Activated CD4-positive, alpha-beta memory T cell treated with anti-CD3 and anti-CD28 coated beads for 36 hours (primary cell): ENCODE results near the gene SFMBT1. TPM values are rescaled to one million over a fixed set of nuclear protein-coding genes. Genes with fewer than 3 reads are reported as not detected.
"Not testable (repeated sequence)": the region's sequence is repeated elsewhere in the genome, so short reads cannot be mapped to it uniquely, and the experiment has no call there.

Source experiments
- CTCF ChIA-PET: fragments of 350-600 bp; sonication (Branson Sonifier 250); formaldehyde crosslinking; loops from one replicate; lab custom pipeline; 2021; ENCODE audit warnings: antibody characterized with exemption, inconsistent platforms; lab: Charles Lee
- POLR2A ChIA-PET: fragments of 350-600 bp; sonication (Branson Sonifier 250); formaldehyde crosslinking; loops from one replicate; lab custom pipeline; 2021; ENCODE audit warnings: antibody characterized with exemption; lab: Charles Lee
- DNase-seq: peaks from one replicate; pipeline ENCODE4 v3.0.0-alpha.2; 2020
- H3K27ac Mint-ChIP-seq: one replicate; pipeline ENCODE4 v1.8.0; 2021; ENCODE audit warnings: mixed read lengths
- H3K27me3 Mint-ChIP-seq: one replicate; pipeline ENCODE4 v1.8.0; 2021; ENCODE audit warnings: mixed read lengths
- H3K36me3 Mint-ChIP-seq: one replicate; pipeline ENCODE4 v1.8.0; 2021; ENCODE audit warnings: mixed read lengths
- H3K4me1 Mint-ChIP-seq: one replicate; pipeline ENCODE4 v1.8.0; 2021; ENCODE audit warnings: low read depth, mixed read lengths
- H3K4me3 Mint-ChIP-seq: one replicate; pipeline ENCODE4 v1.8.0; 2021; ENCODE audit warnings: mild to moderate bottlenecking, mixed read lengths
- H3K9me3 Mint-ChIP-seq: one replicate; pipeline ENCODE4 v1.8.0; 2021; ENCODE audit warnings: mixed read lengths
- intact Hi-C: fragments of 100-400 bp; cut with micrococcal nuclease; formaldehyde crosslinking; loops from one replicate; pipeline ENCODE4 v1.15.1; 2023
- total RNA-seq, 2 experiments: library from RNA; stranded (reverse); gene quantifications; one replicate each; pipeline ENCODE4 v1.2.3, GENCODE V29; 2021

The SFMBT1 gene
- total RNA-seq, 2 experiments from 2014 or later: 22.1 to 22.8 TPM

- H3K9me3 Mint-ChIP-seq: no peaks in the 10 kb centered on the region
- peaks cover 12% of the 10 kb centered on the region for H3K4me1 Mint-ChIP-seq
- DNase-seq: no peak
- intact Hi-C loops: loop anchor here (1.0 to 2.0 kb wide), 4 partner anchors 29 to 330 kb away; no protein-coding TSS in a partner anchor
- ChIA-PET POLR2A (no interaction called here), CTCF (interaction anchor here (0.5 to 2.3 kb wide), 15 partner anchors 9 to 451 kb away, joined by 3 to 11 read pairs (median 4); no protein-coding TSS in a partner anchor)
- H3K27ac Mint-ChIP-seq: peak overlapping the region; percentile 85
- no peak overlapping the region for H3K4me3 Mint-ChIP-seq
- no peaks in the 10 kb centered on the region for H3K36me3 Mint-ChIP-seq
- no peaks in the 10 kb centered on the region for H3K27me3 Mint-ChIP-seq
These were observed 26.1 kb upstream of the SFMBT1 start for GRCh38 chr3:53071882-53072431.

GRCh38 chr3:53069422-53070068 lies 23.7 kb upstream of the SFMBT1 start:
- CTCF ChIA-PET: interaction anchor here (1.6 kb wide), 1 partner anchor 135 kb away, joined by 4 read pairs; no protein-coding TSS in a partner anchor
- DNase-seq: no peak
- Mint-ChIP-seq H3K9me3 (no peaks in the 10 kb centered on the region), H3K4me1 (peaks cover 12% of the 10 kb centered on the region), H3K36me3 (no peaks in the 10 kb centered on the region), H3K4me3 (no peak overlapping the region), H3K27ac (no peak overlapping the region), H3K27me3 (no peaks in the 10 kb centered on the region)
- POLR2A ChIA-PET: no interaction called here
- intact Hi-C loops: no loop called here

GRCh38 chr3:53068176-53068575 lies 22.3 kb upstream of the SFMBT1 start:
- ChIA-PET CTCF (interaction anchor here (1.6 kb wide), 1 partner anchor 133 kb away, joined by 4 read pairs; no protein-coding TSS in a partner anchor), POLR2A (no interaction called here)
- no peaks in the 10 kb centered on the region for H3K27me3 Mint-ChIP-seq
- H3K4me1 Mint-ChIP-seq: peaks cover 9% of the 10 kb centered on the region
- no peaks in the 10 kb centered on the region for H3K36me3 Mint-ChIP-seq
- H3K4me3 Mint-ChIP-seq: no peak overlapping the region
- no peak for DNase-seq
- H3K27ac Mint-ChIP-seq: no peak overlapping the region
- no peaks in the 10 kb centered on the region for H3K9me3 Mint-ChIP-seq
- intact Hi-C loops: no loop called here

GRCh38 chr3:53067567-53067966 lies 21.7 kb upstream of the SFMBT1 start:
- H3K4me3 Mint-ChIP-seq: no peak overlapping the region
- H3K27me3 Mint-ChIP-seq: no peaks in the 10 kb centered on the region
- no peak for DNase-seq
- ChIA-PET CTCF (no interaction called here), POLR2A (no interaction called here)
- H3K9me3 Mint-ChIP-seq: no peaks in the 10 kb centered on the region
- H3K4me1 Mint-ChIP-seq: peaks cover 4% of the 10 kb centered on the region
- H3K36me3 Mint-ChIP-seq: no peaks in the 10 kb centered on the region
- intact Hi-C loops: no loop called here
- no peak overlapping the region for H3K27ac Mint-ChIP-seq

- intact Hi-C loops: no loop called here
- Mint-ChIP-seq H3K4me1 (no peaks in the 10 kb centered on the region), H3K9me3 (no peaks in the 10 kb centered on the region), H3K4me3 (no peak overlapping the region), H3K27me3 (no peaks in the 10 kb centered on the region), H3K36me3 (no peaks in the 10 kb centered on the region), H3K27ac (no peak overlapping the region)
- ChIA-PET CTCF (no interaction called here), POLR2A (no interaction called here)
- DNase-seq: no peak
These were observed 20.1 kb upstream of the SFMBT1 start for GRCh38 chr3:53065841-53066480.

- no peak for DNase-seq
- no peaks in the 10 kb centered on the region for H3K4me1 Mint-ChIP-seq
- H3K36me3 Mint-ChIP-seq: no peaks in the 10 kb centered on the region
- no peak overlapping the region for H3K27ac Mint-ChIP-seq
- ChIA-PET POLR2A (no interaction called here), CTCF (interaction anchor here (0.7 kb wide), 1 partner anchor 9 kb away, joined by 3 read pairs; no protein-coding TSS in a partner anchor)
- no peaks in the 10 kb centered on the region for H3K27me3 Mint-ChIP-seq
- intact Hi-C loops: no loop called here
- no peaks in the 10 kb centered on the region for H3K9me3 Mint-ChIP-seq
- H3K4me3 Mint-ChIP-seq: no peak overlapping the region
These were observed 17.0 kb upstream of the SFMBT1 start for GRCh38 chr3:53062905-53063304.

- ChIA-PET POLR2A (no interaction called here), CTCF (no interaction called here)
- Mint-ChIP-seq H3K4me3 (no peak overlapping the region), H3K36me3 (no peaks in the 10 kb centered on the region), H3K27ac (no peak overlapping the region), H3K27me3 (no peaks in the 10 kb centered on the region), H3K9me3 (no peaks in the 10 kb centered on the region), H3K4me1 (no peaks in the 10 kb centered on the region)
- no peak for DNase-seq
- intact Hi-C loops: no loop called here
These were observed 10.6 kb upstream of the SFMBT1 start for GRCh38 chr3:53056442-53056841.

GRCh38 chr3:53054233-53054632 lies 8.4 kb upstream of the SFMBT1 start:
- H3K9me3 Mint-ChIP-seq, H3K36me3 Mint-ChIP-seq, H3K4me1 Mint-ChIP-seq, H3K27me3 Mint-ChIP-seq, intact Hi-C loops, H3K27ac Mint-ChIP-seq, POLR2A ChIA-PET, H3K4me3 Mint-ChIP-seq, DNase-seq, CTCF ChIA-PET: not testable (repeated sequence)

- H3K4me3 Mint-ChIP-seq: no peak overlapping the region
- H3K27ac Mint-ChIP-seq: no peak overlapping the region
- H3K4me1 Mint-ChIP-seq: peaks cover 9% of the 10 kb centered on the region
- no peaks in the 10 kb centered on the region for H3K36me3 Mint-ChIP-seq
- ChIA-PET CTCF (no interaction called here), POLR2A (no interaction called here)
- no peak for DNase-seq
- H3K27me3 Mint-ChIP-seq: no peaks in the 10 kb centered on the region
- no peaks in the 10 kb centered on the region for H3K9me3 Mint-ChIP-seq
- intact Hi-C loops: no loop called here
These were observed 6.1 kb upstream of the SFMBT1 start for GRCh38 chr3:53051929-53052328.

- DNase-seq: no peak
- CTCF ChIA-PET: no interaction called here
- H3K36me3 Mint-ChIP-seq: no peaks in the 10 kb centered on the region
- no peaks in the 10 kb centered on the region for H3K27me3 Mint-ChIP-seq
- no peak overlapping the region for H3K27ac Mint-ChIP-seq
- intact Hi-C loops: loop anchor here (10.0 kb wide), 2 partner anchors 365 to 515 kb away; partner anchors contain the start of genes GNL3, NT5DC2, PBRM1 and UQCC5
- H3K4me1 Mint-ChIP-seq: peaks cover 11% of the 10 kb centered on the region
- POLR2A ChIA-PET: no interaction called here
- H3K4me3 Mint-ChIP-seq: no peak overlapping the region
- H3K9me3 Mint-ChIP-seq: no peaks in the 10 kb centered on the region
These were observed 4.1 kb upstream of the SFMBT1 start for GRCh38 chr3:53049987-53050386.

- intact Hi-C loops: loop anchor here (10.0 kb wide), 2 partner anchors 362 to 512 kb away; partner anchors contain the start of genes GNL3, NT5DC2, PBRM1 and UQCC5
- POLR2A ChIA-PET: interaction anchor here (0.8 to 2.9 kb wide), 5 partner anchors 13 to 361 kb away, joined by 3 to 11 read pairs (median 4); partner anchors contain the start of gene STIMATE
These were observed 598 bp upstream of the SFMBT1 start for GRCh38 chr3:53046171-53047170.

More at GRCh38 chr3:53046171-53047170, 598 bp upstream of the SFMBT1 start:
- Mint-ChIP-seq H3K36me3 (peaks cover 3% of the 10 kb centered on the region), H3K27me3 (peaks cover 2% of the 10 kb centered on the region), H3K4me3 (peak overlapping the region; percentile 81), H3K9me3 (no peaks in the 10 kb centered on the region), H3K27ac (peak overlapping the region; percentile 79), H3K4me1 (peaks cover 37% of the 10 kb centered on the region)
- CTCF ChIA-PET: interaction anchor here (0.7 to 1.5 kb wide), 8 partner anchors 13 to 190 kb away, joined by 3 to 5 read pairs (median 4); no protein-coding TSS in a partner anchor
- DNase-seq: peak; percentile 75
